HG03469 (cell line): Measurements from ENCODE around the gene NUP107.

ENCODE experiments used
- ATAC-seq: cut with Tn5 transposase; IDR thresholded peaks from one replicate; pipeline ENCODE4 v1.9.1; 2021; ENCODE audit warnings: mild to moderate bottlenecking, moderate library complexity, moderate number of reproducible peaks; ENCODE audit not compliant: unreplicated experiment

The NUP107 gene

DNA sequence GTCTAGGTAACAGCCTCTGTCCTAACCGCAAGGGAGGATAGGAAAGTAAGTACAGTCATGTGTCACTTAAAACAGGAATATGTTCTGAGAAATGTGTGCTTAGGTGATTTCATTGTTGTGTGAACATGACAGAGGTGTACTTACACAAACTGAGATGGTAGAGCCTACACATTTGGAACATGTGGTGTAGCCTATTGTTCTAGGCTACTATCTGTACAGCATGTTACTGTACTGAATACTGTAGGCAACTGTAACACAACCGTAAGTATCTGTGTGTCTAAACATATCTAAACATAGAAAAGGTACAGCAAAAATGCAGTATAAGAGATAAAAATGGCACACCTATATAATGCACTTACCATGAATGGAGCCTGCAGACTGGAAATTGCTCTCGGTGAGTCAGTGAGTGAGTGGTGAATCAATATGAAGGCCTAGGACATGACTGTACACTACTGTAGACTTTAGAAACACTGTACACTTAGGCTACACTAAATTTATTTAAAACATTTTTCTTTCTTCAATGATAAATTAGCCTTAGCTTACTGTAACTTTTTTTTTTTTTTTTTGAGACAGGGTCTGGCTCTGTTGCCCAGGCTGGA lies 108.0 kb downstream of the NUP107 start:
- no peak for ATAC-seq
